ENCODE data around the gene CFAP251. TPM values are rescaled to one million over a fixed set of nuclear protein-coding genes. Genes with fewer than 3 reads are reported as not detected.

Gene CFAP251
- total RNA-seq, 4 donors from 2014 or later, result 0.66 to 1.9 (median 0.87) TPM

DNA sequence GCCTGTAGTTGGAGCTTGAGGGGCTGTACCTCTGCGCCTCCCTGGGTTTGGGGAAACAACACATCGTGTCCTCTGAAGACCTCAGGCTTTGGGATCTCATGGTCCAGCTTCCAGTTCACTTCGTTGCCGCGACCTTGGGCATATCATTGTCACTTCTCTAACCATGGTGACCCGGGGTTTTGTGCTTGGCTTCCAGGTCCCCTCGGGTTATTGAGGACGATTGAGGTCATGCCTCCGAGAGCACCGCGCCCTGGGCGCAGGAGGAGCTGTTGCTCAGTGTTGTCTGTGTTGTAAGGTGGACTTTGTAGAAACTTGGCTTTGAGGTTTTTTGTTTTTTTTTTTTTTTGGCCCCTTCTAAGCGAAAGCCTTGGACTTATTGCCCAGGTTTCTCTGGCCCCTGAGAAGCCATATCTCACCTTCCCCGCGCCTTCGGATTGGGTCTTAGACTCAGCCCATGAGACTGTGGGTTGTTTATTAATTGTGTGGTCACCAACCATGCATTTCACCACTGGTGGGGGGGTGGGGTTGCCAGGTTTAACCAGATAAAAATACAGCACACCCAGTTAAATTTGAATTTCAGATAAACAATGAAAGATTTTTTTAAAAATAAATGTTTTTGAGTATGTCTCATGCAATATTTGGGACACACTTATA lies 105.9 kb downstream of the CFAP251 start:
- no peak for DNase-seq (ENCODE audit: extremely low spot score)
- H3K36me3 ChIP-seq, result no peaks in the 10 kb centered on the region
- H3K27ac ChIP-seq (replicated peaks in 1 of 4), result peak overlapping the region; percentile 72 to 92 (median 88)
- H3K4me3 ChIP-seq, result peak overlapping the region; percentile 67 to 81 (median 72)
- WGBS, result 73% methylated on average over 11 of the region's 16 CpGs
- no peaks in the 10 kb centered on the region for H3K27me3 ChIP-seq
- H3K4me1 ChIP-seq, result peaks cover 19 to 30% (median 23%) of the 10 kb centered on the region in 4 donors
- no peaks in the 10 kb centered on the region for H3K9me3 ChIP-seq
- TF ChIP-seq POLR2AphosphoS5 (IDR thresholded peaks at IDR 0.05), result no peak
- TF ChIP-seq, protein P1, sequence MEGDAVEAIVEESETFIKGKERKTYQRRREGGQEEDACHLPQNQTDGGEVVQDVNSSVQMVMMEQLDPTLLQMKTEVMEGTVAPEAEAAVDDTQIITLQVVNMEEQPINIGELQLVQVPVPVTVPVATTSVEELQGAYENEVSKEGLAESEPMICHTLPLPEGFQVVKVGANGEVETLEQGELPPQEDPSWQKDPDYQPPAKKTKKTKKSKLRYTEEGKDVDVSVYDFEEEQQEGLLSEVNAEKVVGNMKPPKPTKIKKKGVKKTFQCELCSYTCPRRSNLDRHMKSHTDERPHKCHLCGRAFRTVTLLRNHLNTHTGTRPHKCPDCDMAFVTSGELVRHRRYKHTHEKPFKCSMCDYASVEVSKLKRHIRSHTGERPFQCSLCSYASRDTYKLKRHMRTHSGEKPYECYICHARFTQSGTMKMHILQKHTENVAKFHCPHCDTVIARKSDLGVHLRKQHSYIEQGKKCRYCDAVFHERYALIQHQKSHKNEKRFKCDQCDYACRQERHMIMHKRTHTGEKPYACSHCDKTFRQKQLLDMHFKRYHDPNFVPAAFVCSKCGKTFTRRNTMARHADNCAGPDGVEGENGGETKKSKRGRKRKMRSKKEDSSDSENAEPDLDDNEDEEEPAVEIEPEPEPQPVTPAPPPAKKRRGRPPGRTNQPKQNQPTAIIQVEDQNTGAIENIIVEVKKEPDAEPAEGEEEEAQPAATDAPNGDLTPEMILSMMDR (IDR thresholded peaks at IDR 0.05), result no peak
- no peak for TF ChIP-seq POLR2A (IDR thresholded peaks at IDR 0.05; ENCODE audit: low read depth)
- TF ChIP-seq EP300 (IDR thresholded peaks at IDR 0.05), result no peak
- intact Hi-C loops (cut with DNase I), result no loop called here

- DNase-seq (ENCODE audit: extremely low spot score), result no peak
- WGBS, result 96% methylated on average over 6 of the region's 7 CpGs
These were observed 108.4 kb downstream of the CFAP251 start for GRCh38 chr12:122026706-122027333.

DNA sequence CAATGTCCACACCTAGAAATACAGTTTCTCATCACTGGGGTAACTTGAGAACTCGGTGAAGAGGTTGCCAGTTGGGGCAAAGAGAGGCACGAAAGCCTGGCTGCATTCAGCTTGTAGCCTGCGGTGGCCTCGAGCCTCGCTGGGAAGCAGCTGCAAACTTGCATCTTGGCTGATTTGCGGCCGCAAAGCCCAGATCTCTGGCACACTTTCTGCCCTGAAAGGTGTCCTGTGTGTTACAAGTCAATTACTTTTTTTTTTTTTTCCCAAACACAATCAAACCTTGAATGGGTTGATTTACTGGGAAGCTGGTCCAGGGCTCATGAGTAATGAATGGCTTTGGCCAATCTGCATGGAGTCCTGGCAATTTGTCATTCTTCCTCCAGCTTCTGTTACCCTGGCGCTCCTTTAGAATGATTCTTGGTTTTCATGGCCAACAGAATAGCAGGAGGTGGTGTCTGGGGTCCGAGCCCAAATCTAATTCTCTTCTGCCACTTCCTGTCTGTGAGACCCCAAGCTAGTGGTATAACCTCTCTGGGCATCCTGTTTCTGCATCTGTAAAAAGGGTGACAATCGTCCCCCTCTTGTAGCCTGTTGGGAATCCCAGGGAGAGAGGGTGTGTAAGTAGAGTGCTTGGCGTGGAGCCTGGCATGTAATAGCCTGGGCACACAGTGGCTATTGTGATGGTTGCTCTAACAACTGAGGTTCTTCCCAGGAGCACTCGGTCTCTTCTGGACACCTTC lies 109.9 kb downstream of the CFAP251 start:
- Histone ChIP-seq H3K27ac (replicated peaks in 1 of 4) (no peak overlapping the region), H3K4me1 (peaks cover 9 to 20% (median 16%) of the 10 kb centered on the region in 4 donors), H3K36me3 (no peaks in the 10 kb centered on the region), H3K27me3 (no peaks in the 10 kb centered on the region), H3K9me3 (no peaks in the 10 kb centered on the region), H3K4me3 (no peak overlapping the region)
- no peak for DNase-seq (ENCODE audit: extremely low spot score)
- 91% methylated on average over 12 of the region's 12 CpGs for WGBS
- intact Hi-C loops (cut with DNase I), result no loop called here
- TF ChIP-seq EP300 (IDR thresholded peaks at IDR 0.05) (no peak), POLR2A (IDR thresholded peaks at IDR 0.05; ENCODE audit: low read depth) (no peak), POLR2AphosphoS5 (IDR thresholded peaks at IDR 0.05) (no peak)
- TF ChIP-seq, protein P1 (IDR thresholded peaks at IDR 0.05), result no peak

More at GRCh38 chr12:122026706-122027333, 108.4 kb downstream of the CFAP251 start:
- H3K9me3 ChIP-seq, result no peaks in the 10 kb centered on the region
- intact Hi-C loops (cut with DNase I), result no loop called here
- no peaks in the 10 kb centered on the region for H3K27me3 ChIP-seq
- no peak overlapping the region for H3K27ac ChIP-seq (replicated peaks in 1 of 4)
- TF ChIP-seq POLR2AphosphoS5 (IDR thresholded peaks at IDR 0.05) (no peak), EP300 (IDR thresholded peaks at IDR 0.05) (no peak), POLR2A (IDR thresholded peaks at IDR 0.05; ENCODE audit: low read depth) (no peak)
- TF ChIP-seq, protein P1 (IDR thresholded peaks at IDR 0.05), result no peak
- peaks cover 9 to 26% (median 20%) of the 10 kb centered on the region in 4 donors for H3K4me1 ChIP-seq
- H3K4me3 ChIP-seq, result no peak overlapping the region
- H3K36me3 ChIP-seq, result no peaks in the 10 kb centered on the region

- Histone ChIP-seq H3K27ac (replicated peaks in 1 of 4) (no peak overlapping the region), H3K9me3 (no peaks in the 10 kb centered on the region), H3K36me3 (no peaks in the 10 kb centered on the region), H3K4me3 (no peak overlapping the region), H3K27me3 (no peaks in the 10 kb centered on the region), H3K4me1 (peaks cover 4 to 13% (median 10%) of the 10 kb centered on the region in 4 donors)
- no peak for DNase-seq (ENCODE audit: extremely low spot score)
- no peak for TF ChIP-seq POLR2AphosphoS5 (IDR thresholded peaks at IDR 0.05)
- TF ChIP-seq POLR2A (IDR thresholded peaks at IDR 0.05; ENCODE audit: low read depth), result no peak
- no peak for TF ChIP-seq EP300 (IDR thresholded peaks at IDR 0.05)
- TF ChIP-seq, protein P1 (IDR thresholded peaks at IDR 0.05), result no peak
- WGBS, result 80% methylated on average over 20 of the region's 23 CpGs
- intact Hi-C loops (cut with DNase I), result no loop called here
These were observed 110.6 kb downstream of the CFAP251 start for GRCh38 chr12:122028905-122029560.
